Measurements from ENCODE around the gene DOCK1.
"Not testable (repeated sequence)": the region's sequence is repeated elsewhere in the genome, so short reads cannot be mapped to it uniquely, and the experiment has no call there.

DOCK1 gene

DNA sequence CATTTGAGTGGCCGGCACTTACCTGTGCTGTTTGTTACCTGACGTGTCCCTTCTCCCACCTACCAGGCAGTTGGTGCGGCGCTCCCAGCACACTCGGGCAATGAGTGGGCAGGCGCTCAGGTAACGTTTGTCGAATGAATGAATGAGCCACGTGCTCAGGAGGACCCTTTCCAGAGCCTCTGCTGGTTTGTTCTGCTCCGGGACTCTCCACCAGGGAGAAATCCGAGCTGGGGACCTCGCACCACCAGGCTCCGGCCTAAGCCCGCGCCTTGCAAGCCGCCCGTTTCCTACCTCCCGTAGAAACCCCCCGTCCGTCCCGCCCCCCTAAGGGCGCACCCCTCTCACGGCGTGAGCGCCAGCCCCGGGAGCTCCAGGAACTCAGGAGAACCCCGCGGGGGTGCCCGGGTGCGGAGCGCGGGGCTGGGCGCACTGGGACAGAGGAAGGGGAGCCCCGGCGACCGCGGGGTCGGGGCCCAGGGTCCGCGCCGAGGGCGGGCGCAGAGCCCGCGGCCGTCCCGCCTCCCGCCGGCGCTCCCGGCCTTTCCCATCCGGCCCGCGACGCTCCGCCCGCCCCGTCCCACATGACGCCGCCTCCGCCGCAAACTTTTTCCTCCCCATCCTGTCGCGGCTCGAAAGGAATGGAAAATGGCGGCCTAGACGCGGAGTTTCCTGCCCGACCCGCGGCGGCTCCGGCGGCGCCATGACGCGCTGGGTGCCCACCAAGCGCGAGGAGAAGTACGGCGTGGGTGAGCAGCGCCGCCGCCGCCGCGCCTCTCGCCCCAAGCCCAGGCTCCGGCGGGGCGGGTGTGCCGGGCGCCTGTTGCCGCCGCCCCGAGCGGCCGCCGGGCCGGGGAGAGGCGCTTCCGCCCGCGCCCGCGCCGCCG, at the start of gene DOCK1:
Gene DOCK1, plus strand, starts transcription at position 611 of the 884 bp plus-strand sequence. Its CDS starts 90 bp downstream, at position 701.
- DNase-seq: peak; percentile 86

DNA sequence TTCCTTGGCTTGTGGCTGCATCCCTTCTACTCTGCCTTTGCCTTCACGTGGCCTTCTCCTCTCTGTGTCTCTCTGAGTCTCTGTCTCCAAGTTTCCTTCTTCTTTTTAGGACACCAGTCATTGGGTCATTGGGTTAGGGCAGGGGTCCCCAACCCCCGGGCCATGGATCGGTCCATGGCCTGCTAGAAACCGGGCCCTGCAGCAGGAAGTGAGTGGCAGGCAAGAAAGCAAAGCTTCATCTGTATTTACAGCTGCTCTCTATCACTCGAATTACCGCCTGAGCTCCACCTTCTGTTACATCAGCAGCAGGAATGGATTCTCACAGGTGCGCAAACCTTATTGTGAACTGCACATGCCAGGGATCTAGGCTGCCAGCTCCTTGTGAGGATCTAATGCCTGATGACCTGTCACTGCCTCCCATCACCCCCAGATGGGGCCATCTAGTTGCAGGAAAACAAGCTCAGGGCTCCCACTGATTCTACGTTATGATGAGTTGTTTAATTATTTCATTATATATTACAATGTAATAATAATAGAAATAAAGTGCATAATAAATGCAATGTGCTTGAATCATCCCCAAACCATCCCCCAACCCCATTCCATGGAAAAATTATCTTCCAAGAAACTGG, 47.9 kb upstream of the DOCK1 start:
- DNase-seq: no peak

DNA sequence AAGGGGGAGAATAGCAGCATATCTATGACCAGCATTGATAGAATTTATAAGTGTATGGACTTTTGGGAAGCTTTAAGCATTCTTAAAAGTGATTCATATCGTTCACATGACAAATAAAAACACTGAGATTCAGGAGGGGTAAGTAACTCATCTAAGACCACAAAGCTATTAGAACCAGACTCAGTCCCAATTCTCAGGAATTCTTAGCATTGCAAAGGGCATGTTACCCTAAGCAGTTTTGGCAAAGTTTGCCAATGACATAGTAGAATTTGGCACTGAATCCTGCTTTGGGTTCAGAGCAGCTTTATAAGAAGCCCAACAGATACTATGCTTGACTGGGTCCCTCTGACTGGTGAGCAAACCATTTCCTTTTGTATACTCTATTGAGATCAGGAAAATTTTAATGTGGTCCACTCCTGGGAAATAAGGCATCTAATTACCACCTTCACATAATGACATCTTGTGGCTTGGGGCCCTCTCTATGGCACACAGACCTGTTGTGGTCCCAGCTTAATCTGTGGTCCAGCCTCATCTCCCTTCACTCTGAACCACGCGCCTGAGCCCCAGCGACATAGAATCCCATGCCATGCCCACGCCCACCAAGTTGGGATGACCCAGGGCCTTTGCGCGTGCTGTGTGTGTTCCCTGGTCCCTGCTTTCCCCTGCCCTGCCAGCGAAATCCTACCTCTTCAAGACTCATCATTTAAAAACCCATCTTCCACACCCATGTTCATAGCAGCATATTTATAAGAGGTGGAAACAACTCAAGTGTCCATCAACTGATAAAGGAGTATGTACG, 37.5 kb upstream of the DOCK1 start:
- no peak for DNase-seq

DNA sequence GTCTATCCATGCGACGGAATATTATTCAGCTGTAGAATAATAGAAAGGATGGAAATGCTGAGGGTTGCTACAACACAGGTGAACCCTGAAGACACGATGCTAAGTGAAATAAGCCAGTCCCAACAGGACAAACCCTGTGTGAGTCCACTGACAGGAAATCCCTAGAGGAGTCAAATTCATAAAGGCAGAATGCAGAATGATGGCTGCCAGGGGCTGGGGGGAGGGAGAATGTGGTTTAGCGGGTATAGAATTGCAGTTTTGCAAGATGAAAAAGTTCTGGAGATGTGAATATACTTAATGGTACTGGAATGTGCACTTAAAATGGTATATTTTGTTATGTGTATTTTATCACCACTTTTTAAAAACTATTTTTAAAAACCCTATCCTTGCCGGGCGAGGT, 36.9 kb upstream of the DOCK1 start:
- DNase-seq: no peak

DNA sequence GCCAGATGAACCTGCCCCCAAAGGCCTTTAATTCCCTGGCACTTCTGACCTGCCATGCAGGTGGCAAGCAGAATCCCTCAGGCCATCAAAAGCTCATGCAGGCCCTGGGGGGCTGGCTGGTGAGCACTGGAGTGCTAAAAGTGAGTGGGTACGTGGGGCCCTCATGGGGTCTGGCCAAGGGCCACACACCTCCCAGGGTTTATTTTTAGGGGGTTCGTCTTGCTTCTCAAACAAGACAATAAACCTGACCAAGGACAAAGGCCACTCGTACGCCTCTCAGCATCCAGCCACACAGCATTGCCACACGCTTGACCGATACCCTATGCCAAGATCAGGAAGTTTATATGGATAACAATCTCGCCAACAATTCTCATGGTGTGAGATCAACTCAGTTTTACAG, 33.1 kb upstream of the DOCK1 start:
- no peak for DNase-seq

DNA sequence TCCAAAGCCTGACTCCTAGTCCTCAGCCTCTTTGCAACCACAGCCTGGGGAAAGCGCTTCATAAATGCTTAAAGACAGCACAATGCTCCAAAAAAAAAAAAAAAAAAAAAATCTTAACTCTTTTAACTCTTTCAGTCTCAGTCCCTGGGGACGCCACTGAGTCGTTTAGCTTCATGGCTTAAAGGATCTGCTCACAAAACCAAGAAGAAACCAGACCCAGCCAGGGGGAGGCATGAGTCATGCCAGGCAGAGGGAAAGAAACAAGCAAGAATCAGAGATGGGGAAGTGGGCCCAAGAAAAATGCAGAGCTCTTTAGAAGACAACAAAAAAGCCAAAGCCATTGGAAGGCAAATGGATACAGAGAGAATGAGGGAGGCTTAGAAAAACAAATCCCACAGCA, 32.5 kb upstream of the DOCK1 start:
- DNase-seq: no peak

DNA sequence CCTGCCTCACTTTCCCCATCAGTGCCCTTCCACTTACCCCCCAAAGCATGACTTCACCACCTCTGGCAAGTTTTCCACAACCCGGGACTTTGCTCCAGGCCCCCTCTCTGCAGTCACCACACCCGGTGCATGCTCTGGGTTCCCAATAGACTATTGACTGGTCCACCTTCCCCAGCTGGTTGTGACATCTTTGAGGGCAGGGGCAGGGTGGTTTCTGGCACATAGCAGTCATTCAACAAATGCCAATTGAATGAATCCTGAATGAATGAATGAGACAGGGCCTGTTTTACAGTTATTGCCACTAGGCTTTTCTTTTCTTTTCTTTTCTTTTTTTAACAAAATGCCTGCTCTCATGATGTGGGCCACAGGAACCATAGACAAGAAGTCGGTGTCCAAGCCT, 28.8 kb upstream of the DOCK1 start:
- no peak for DNase-seq

DNA sequence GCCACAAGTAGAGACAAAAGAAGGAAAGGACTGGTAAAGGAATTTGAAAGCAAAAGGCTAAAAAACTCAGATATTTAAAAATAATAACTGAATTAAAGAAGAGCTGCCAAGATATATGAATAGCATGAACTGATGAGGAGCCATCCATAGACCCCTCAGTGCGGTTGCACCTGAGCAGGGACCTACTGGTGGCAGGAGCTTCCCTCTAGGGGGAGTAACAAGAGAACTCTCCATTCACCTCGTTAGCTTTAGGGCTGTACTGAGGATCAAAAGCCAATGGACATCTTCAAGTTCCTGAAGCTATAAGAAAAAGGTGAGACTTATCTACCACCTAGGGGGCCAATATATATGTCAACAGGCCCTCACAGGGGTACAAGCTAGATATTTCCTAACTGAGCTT, 27.8 kb upstream of the DOCK1 start:
- DNase-seq: no peak

DNA sequence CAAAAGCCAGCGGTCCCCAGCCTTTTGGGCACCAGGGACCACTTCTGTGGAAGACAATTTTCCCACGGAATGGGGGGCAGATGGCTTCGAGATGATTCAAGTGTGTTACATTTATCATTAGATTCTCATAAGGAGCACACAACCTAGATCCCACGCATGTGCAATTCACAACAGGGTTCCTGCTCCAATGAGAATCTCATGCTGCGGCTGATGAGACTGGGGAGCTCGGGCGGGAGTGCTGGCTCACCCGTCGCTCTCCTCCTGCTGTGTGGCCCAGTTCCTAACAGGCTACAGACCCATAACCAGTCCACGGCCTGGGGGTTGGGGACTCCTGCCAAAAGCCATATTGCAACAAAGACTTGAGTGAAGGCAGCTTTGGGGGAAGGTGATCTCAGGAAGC, 26.6 kb upstream of the DOCK1 start:
- no peak for DNase-seq

DNA sequence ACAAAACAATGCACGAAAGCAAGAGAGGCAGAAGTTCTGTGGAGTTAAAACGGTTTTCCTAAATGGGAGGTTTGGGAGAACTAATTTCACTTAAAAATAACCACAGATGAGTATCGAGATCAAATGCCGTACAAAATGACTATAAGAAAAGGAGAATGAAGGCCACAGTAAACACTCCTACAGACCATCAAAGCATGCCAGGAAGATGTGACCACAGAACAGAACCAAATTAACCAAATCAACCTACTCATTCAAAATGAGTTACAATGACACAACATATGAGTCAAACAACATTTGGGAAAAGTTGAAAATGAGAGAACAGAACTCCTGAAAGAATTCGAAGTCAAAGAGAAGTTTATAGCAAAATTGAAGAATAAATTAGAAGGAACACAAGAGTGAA, 24.3 kb upstream of the DOCK1 start:
- DNase-seq: no peak

DNA sequence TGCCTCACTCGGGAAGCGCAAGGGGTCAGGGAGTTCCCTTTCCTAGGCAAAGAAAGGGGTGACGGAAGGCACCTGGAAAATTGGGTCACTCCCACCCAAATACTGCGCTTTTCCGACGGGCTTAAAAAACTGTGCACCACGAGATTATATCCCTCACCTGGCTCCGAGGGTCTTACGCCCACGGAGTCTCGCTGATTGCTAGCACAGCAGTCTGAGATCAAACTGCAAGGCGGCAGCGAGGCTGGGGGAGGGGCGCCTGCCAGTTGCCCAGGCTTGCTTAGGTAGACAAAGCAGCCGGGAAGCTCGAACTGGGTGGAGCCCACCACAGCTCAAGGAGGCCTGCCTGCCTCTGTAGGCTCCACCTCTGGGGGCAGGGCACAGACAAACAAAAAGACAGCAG, 23.2 kb upstream of the DOCK1 start:
- DNase-seq: not testable (repeated sequence)

DNA sequence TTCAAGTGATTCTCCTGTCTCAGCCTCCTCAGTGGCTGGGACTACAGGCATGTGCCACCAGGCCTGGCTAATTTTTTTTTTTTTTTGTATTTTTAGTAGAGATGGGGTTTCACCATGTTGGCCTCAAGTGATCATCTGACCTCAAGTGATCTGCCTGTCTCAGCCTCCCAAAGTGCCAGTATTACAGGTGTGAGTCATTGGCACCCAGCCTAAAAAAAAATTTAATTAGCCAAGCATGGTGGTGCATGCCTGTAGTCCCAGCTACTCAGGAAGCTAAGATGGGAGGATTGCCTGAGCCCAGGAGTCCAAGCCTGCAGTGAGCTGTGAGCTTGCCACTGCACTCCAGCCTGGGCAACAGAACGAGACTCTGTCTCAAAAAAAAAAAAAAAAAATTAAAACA, 16.8 kb upstream of the DOCK1 start:
- not testable (repeated sequence) for DNase-seq

DNA sequence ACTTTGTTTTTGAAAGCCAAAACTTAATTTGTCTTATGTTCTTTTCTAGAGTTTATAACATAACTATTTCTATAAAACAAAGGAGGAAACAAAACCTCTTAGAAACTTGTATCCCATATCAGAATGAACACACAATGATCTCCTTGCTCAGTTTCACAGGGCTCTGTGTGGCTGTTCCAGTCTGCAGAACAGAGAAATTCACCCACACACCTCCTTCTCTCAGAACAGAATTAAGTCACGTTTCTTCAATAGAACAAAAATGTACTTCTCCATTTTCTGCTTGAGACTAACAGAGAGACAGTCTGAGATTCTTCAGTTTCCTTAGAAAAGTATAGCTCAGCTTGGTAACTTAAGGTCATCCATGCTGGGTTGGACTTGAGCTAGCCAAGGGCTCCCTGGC, 15.8 kb upstream of the DOCK1 start:
- no peak for DNase-seq

DNA sequence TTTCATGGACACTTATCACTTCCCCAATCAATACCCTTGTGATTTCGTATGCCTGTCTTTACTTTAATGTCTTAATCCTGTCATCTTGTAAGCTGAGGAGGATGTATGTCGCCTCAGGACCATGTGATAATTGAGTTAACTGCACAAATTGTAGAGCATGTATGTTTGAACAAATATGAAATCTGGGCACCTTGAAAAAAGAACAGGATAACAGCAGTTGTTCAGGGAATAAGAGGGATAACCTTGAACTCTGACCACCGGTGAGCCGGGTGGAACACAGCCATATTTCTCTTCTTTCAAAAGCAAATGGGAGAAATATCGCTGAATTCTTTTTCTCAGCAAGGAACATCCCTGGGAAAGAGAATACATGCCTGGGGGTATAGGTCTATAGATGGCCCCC, 14.4 kb upstream of the DOCK1 start:
- DNase-seq: not testable (repeated sequence)

DNA sequence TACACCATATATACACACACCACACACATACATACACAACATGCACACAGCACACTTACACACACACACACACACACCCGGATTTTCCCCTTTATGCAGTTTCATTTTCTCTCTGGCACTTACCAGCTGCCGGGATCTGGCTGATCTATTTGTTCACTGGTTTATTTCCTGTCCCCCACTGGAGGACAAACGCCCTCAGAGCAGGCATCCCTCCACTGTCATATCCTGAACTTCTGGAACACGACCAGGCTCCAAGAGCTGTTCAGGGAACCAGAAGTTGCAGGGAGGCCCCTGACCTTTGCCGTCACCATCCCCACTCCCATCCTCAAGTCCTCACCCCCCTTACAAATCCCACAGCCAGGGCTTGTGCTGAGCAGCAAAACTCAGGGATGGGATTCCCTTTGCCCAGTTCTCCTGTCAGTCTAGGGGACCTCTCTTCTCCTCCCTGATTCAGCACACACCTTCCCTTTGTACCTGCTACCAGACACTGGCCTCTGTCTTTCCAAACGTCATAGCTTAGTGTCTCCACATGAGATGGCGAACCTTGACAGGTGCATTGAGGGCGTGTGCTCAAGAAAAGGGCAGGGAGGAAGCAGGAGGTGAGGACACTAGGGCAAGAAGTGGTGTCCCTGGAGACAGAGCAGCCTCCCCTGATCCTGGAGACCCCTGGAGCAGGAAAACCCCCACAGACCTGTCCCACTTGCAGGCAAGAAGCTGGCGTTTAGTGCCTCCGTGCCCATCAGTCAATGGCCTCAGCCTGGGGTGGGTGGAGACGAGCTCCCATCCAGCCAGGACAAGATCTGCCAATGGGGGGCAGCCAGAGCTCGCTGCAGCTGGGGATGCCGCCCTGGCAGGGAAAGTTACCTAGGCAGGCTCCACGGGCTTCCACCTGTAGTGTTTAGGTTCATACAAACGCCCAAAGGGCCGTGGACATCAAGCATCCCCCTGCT, 12.7 kb upstream of the DOCK1 start:
- DNase-seq: no peak

DNA sequence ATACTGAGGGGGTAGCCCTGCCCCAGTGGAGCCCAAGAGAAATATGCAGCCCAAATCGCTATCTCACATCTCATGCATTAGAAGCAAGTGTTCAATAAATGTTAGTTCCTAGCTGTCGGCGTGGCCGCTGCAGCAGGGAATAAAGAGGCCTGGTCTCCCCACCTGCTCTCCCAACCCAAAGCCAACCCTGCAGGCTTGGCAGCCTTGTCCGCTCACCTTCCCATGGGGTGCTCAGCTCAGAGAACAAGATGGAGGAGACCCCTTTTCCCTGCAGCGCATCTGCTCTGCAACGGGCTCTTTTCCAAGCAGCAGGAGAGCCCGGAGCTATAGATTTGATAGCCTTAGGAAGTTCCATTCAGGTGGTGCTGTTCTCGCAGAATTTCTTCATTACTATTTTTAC, 12.0 kb upstream of the DOCK1 start:
- no peak for DNase-seq

DNA sequence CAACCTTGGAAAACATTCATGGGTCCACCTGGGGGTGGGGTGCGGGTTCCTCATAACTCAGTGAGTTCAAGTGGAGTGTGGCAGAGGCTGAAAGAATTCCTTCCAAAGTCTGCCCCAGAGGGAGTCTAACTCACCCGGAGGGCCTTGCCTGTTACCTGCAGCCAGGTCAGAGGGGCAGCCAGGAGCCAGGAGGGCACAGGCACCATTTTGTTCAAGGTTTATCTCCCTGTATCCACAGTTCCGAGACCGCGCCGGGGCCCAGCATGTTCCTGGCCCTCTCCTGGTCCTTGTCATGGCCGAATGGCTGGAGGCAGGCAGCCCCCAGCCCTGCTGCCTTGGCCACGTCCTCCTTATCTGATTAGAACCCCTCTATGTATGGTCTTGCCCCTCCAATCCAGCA, 11.4 kb upstream of the DOCK1 start:
- DNase-seq: no peak

DNA sequence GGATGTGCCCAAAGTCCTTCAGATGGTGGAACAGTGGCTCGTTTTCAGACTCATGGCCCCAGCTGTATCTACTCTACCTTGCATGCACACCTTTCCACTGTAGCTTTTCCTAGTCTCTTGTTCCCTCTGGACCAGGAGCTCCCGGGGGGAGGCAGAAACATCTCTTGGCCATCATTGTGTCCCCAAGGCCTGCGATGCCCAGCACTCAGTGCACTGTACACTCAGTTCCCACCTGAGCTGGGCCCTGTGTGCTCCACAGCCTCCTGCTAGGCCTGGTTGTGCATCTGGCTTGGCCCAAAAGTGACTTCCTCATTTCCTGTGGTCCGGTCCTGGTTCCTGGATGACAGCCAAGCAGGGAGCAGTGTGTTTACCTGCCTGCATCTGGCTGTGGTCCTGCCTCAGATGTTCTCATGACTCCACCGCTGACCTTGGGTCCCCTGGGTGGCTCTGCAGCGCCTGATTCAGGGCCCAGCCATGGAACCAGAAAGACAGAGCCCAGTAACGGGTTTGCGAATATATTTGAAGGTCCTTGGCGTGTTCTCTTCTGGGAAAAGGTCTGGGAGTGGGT, 9.9 kb upstream of the DOCK1 start:
- no peak for DNase-seq

DNA sequence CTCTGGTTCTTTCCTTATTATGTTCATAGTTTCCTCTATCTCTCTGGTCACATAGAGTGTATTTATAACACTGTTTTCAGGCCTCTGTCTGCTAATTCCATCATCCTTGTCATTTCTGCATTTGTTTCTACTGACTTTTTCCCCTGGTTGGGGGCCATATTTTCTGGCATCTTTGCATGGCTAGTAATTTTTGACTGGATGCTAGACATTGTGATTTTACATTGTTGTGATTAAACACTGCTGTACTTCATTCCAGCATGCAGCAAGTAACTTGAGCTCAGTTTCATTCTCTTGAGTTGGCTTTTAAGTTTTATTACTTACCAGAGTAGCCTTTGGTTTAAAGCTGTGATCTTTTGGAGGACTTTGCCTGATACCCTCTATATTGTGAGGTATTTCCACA, 6.8 kb upstream of the DOCK1 start:
- DNase-seq: no peak

DNA sequence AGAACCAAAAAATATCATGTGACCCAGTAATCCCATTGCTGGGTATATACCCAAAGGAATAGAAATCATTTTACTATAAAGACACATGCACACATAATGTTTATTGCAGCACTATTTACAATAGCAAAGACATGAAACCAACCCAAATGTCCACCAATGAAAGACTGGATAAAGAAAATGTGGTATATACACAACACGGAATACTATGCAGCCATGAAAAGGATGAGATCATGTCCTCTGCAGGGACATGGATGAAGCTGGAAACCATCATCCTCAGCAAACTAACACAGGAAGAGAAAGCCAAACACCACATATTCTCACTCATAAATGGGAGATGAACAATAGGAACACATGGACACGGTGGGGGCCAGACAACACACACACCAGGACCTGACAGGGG, 5.7 kb upstream of the DOCK1 start:
- not testable (repeated sequence) for DNase-seq

DNA sequence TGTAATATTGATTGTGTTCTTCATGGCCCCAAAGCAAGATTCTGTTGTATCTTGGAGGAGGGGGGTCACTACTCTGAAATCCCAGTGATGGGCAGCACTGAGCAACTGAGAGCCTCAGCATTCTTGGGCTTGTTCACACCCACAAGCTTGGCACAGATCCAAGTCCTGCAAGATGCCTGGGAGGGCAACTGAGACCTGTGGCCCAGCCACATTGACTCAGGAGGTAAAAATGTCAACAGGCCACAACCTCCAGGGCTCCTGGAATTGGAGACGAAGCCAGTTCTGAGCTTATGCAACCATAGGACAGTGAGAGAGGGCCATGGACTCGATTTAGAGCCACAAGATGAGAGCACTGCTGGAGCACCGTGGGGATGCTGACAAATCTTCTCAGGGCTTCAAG, 3.1 kb upstream of the DOCK1 start:
- DNase-seq: no peak

Measured in right forelimb (tissue), 1 donor.